ENCODE data around the gene COLEC12.

The COLEC12 gene

DNA sequence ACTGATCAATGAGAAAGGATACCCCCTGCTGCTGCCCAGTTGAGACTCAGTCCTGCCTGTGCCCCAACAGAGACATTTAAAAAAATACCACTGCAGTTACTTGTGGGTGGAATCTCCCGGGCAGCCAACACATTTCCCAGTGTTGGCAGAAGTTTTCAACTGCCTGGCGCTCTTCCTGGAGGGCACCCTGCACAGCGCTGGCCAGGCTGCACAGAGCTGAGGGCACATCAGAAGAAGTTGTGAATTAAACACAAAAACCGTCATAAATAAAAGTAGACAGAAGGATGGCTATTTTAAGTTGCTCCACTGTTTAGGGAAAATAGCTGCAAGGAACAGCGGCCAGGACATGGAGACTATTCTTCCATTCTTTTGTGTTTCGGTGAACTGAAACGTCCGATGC lies 122.4 kb downstream of the COLEC12 start:
- Histone ChIP-seq H3K27ac (ENCODE audit: insufficient read depth, low read depth, low read length, poor library complexity, severe bottlenecking) (no peak overlapping the region), H3K9me3 (ENCODE audit: control insufficient read depth, low read length) (no peaks in the 10 kb centered on the region), H3K36me3 (ENCODE audit: control insufficient read depth, insufficient read depth, low read length) (no peaks in the 10 kb centered on the region), H3K4me1 (ENCODE audit: control insufficient read depth, insufficient read depth, low read length) (peaks cover 24% of the 10 kb centered on the region), H3K4me3 (ENCODE audit: insufficient read depth, low read depth, low read length) (no peak overlapping the region), H3K27me3 (ENCODE audit: control insufficient read depth, insufficient read depth, low read length, poor library complexity, severe bottlenecking) (no peaks in the 10 kb centered on the region)
- 82 to 83% methylated on average over 8 of the region's 8 CpGs for WGBS, 2 experiments

DNA sequence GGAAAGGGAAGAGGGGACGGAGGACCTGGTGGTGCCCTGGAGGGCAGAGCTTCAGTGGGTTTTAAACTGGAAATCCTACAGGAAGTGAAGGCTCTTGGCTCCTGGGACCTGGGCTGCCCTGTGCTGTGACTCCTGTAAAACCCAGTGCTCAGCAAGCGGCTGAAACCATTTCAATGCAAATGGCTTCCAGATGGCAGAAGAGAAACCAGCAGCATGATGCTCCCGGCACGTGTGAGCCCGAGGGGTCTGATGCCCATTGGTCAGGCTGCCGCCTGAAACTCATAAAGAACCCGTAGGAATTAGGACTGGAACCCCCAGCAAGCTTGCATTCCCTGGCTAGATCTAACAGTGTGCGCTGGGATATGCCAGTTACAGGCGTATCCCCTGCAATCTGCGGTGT lies 123.4 kb downstream of the COLEC12 start:
- 56 to 58% methylated on average over 10 of the region's 10 CpGs for WGBS, 2 experiments
- H3K27me3 ChIP-seq (ENCODE audit: control insufficient read depth, insufficient read depth, low read length, poor library complexity, severe bottlenecking), result no peaks in the 10 kb centered on the region
- H3K27ac ChIP-seq (ENCODE audit: insufficient read depth, low read depth, low read length, poor library complexity, severe bottlenecking), result no peak overlapping the region
- peaks cover 26% of the 10 kb centered on the region for H3K4me1 ChIP-seq (ENCODE audit: control insufficient read depth, insufficient read depth, low read length)
- no peak overlapping the region for H3K4me3 ChIP-seq (ENCODE audit: insufficient read depth, low read depth, low read length)
- no peaks in the 10 kb centered on the region for H3K36me3 ChIP-seq (ENCODE audit: control insufficient read depth, insufficient read depth, low read length)
- no peaks in the 10 kb centered on the region for H3K9me3 ChIP-seq (ENCODE audit: control insufficient read depth, low read length)

DNA sequence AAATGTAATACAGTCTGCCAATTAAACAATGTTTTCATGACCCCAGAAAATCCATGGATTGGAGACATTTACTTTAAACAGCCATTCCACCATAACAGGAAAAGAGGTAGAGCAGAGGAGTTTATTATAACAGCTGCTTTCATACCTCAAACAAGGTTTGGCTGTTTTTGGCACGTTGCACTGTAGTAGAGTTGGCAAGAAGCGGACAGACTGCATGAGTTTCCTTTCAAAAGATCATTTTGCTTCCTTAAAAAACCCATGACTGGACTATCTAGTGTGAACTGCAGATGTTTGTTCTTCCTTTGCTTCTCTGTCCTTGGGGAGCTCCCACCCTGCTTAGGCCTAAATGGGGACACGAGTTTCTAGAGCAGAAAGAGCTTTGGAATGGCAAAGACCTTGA lies 124.2 kb downstream of the COLEC12 start:
- H3K9me3 ChIP-seq (ENCODE audit: control insufficient read depth, low read length), result no peaks in the 10 kb centered on the region
- no peaks in the 10 kb centered on the region for H3K27me3 ChIP-seq (ENCODE audit: control insufficient read depth, insufficient read depth, low read length, poor library complexity, severe bottlenecking)
- no peak overlapping the region for H3K4me3 ChIP-seq (ENCODE audit: insufficient read depth, low read depth, low read length)
- WGBS, 2 experiments, result 93 to 96% methylated on average over 3 of the region's 3 CpGs
- no peak overlapping the region for H3K27ac ChIP-seq (ENCODE audit: insufficient read depth, low read depth, low read length, poor library complexity, severe bottlenecking)
- peaks cover 29% of the 10 kb centered on the region for H3K4me1 ChIP-seq (ENCODE audit: control insufficient read depth, insufficient read depth, low read length)
- no peaks in the 10 kb centered on the region for H3K36me3 ChIP-seq (ENCODE audit: control insufficient read depth, insufficient read depth, low read length)

DNA sequence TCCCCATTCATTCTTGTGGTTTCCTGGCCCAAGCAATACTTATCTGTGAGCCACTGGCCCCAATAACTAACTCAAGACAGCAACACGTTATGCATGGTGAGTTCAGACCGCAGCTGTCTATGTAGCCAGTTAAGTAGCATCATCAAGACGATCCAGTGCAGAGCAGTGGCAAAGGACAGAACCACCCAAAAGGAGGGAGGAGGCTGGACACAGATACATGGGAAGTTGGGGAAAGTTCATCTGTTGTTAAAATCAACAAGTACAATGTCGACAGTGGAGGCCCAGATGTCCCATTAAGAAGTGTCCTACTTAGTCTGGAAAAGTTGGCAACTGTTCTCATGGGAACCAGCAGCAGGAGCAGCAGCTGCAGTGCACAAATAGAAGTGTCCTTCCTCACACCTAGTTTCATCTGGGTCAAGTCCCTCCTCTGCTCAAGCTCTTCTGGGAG lies 125.8 kb downstream of the COLEC12 start:
- H3K27ac ChIP-seq (ENCODE audit: insufficient read depth, low read depth, low read length, poor library complexity, severe bottlenecking), result no peak overlapping the region
- WGBS, 2 experiments, result 95 to 97% methylated on average over 4 of the region's 4 CpGs

DNA sequence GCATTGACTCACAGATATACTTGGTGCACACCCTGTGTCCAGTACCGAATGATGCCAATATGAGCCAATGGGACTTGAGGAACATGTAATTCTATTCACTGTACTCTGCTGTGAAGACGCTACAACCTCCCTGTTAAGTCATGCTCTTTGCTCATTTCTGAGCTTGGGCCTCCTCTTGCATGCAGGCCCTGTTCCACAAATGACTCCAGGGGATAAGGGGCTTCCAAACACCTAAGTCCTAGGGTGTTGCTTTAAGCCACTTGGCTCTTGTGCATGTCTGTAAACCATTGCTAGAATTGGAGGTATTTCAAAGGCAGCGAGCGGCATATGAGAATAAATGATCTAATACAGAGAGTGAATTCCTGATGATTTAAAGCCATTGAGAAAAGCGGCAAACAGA lies 126.7 kb downstream of the COLEC12 start:
- Histone ChIP-seq H3K36me3 (ENCODE audit: control insufficient read depth, insufficient read depth, low read length) (no peaks in the 10 kb centered on the region), H3K4me1 (ENCODE audit: control insufficient read depth, insufficient read depth, low read length) (peaks cover 19% of the 10 kb centered on the region), H3K27ac (ENCODE audit: insufficient read depth, low read depth, low read length, poor library complexity, severe bottlenecking) (no peak overlapping the region), H3K9me3 (ENCODE audit: control insufficient read depth, low read length) (no peaks in the 10 kb centered on the region), H3K4me3 (ENCODE audit: insufficient read depth, low read depth, low read length) (no peak overlapping the region), H3K27me3 (ENCODE audit: control insufficient read depth, insufficient read depth, low read length, poor library complexity, severe bottlenecking) (no peaks in the 10 kb centered on the region)
- WGBS, 2 experiments, result 92 to 97% methylated on average over 5 of the region's 5 CpGs

More for the DNA sequence above, 125.8 kb downstream of the COLEC12 start:
- no peaks in the 10 kb centered on the region for H3K27me3 ChIP-seq (ENCODE audit: control insufficient read depth, insufficient read depth, low read length, poor library complexity, severe bottlenecking)
- no peaks in the 10 kb centered on the region for H3K9me3 ChIP-seq (ENCODE audit: control insufficient read depth, low read length)
- H3K4me3 ChIP-seq (ENCODE audit: insufficient read depth, low read depth, low read length), result no peak overlapping the region
- no peaks in the 10 kb centered on the region for H3K36me3 ChIP-seq (ENCODE audit: control insufficient read depth, insufficient read depth, low read length)
- peaks cover 23% of the 10 kb centered on the region for H3K4me1 ChIP-seq (ENCODE audit: control insufficient read depth, insufficient read depth, low read length)

DNA sequence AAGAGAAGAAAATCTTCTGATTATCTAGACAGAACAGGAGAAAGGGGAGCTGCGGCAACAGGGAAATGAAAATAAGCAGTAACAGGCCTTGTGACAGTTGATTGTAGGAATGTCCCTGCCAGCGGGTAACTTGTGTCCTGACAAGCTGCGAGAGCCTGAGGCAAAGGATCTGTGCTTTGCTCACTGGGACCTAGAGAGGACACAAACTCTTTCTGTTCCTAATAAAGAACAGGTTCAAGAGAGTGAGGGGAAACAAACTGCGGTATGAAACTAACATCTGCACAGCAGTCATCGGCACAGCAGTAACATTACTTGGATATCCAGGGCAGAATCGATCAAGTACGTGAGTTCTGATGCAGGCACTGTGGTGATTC lies 128.9 kb downstream of the COLEC12 start:
- WGBS, 2 experiments, result 83 to 85% methylated on average over 7 of the region's 7 CpGs
- no peak overlapping the region for H3K27ac ChIP-seq (ENCODE audit: insufficient read depth, low read depth, low read length, poor library complexity, severe bottlenecking)
- no peaks in the 10 kb centered on the region for H3K36me3 ChIP-seq (ENCODE audit: control insufficient read depth, insufficient read depth, low read length)
- no peaks in the 10 kb centered on the region for H3K9me3 ChIP-seq (ENCODE audit: control insufficient read depth, low read length)
- no peaks in the 10 kb centered on the region for H3K27me3 ChIP-seq (ENCODE audit: control insufficient read depth, insufficient read depth, low read length, poor library complexity, severe bottlenecking)
- H3K4me3 ChIP-seq (ENCODE audit: insufficient read depth, low read depth, low read length), result no peak overlapping the region
- peaks cover 10% of the 10 kb centered on the region for H3K4me1 ChIP-seq (ENCODE audit: control insufficient read depth, insufficient read depth, low read length)

DNA sequence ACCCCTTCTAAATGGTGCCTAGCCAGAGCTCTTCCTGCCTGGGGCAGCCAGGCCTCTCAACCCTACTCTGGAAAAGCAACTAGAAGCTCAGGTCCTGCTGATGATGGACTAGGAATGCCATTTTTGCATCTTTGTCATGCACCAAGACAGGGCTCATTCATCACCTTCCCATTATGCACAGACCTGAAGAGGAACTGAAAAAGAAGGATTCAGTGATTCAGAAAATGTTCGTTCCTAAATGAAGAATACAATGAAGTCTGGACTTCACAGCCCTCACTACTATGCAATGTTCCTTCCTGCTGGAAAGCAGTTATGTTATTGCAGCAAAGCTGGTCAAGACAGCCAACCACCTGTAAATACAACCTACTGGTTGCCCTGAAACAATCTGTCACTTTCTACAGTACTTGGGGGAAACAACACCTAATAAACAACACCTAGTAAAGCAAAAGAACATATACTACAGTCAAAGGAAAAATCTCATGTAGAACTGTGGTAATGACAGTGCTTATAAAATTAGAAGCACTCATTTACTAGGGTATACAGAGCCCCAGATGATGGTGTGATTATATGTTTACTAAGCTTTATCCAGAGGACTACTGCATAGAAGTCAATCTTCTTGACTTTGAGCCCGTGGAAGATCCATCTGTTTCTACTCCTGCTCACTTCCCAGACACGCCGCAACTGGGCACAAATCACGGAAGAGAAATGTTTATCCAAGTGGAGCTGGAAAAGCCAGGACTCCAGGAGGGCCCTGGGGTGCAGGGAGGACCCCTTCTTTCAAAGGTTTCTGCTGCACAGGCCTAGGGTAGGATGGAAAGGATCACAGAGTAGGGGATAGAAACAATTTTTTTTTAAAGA lies 129.5 kb downstream of the COLEC12 start:
- H3K4me3 ChIP-seq (ENCODE audit: insufficient read depth, low read depth, low read length), result no peak overlapping the region
- H3K36me3 ChIP-seq (ENCODE audit: control insufficient read depth, insufficient read depth, low read length), result no peaks in the 10 kb centered on the region
- H3K27ac ChIP-seq (ENCODE audit: insufficient read depth, low read depth, low read length, poor library complexity, severe bottlenecking), result no peak overlapping the region
- no peaks in the 10 kb centered on the region for H3K27me3 ChIP-seq (ENCODE audit: control insufficient read depth, insufficient read depth, low read length, poor library complexity, severe bottlenecking)
- 93 to 95% methylated on average over 5 of the region's 5 CpGs for WGBS, 2 experiments
- H3K9me3 ChIP-seq (ENCODE audit: control insufficient read depth, low read length), result no peaks in the 10 kb centered on the region
- H3K4me1 ChIP-seq (ENCODE audit: control insufficient read depth, insufficient read depth, low read length), result peaks cover 15% of the 10 kb centered on the region

DNA sequence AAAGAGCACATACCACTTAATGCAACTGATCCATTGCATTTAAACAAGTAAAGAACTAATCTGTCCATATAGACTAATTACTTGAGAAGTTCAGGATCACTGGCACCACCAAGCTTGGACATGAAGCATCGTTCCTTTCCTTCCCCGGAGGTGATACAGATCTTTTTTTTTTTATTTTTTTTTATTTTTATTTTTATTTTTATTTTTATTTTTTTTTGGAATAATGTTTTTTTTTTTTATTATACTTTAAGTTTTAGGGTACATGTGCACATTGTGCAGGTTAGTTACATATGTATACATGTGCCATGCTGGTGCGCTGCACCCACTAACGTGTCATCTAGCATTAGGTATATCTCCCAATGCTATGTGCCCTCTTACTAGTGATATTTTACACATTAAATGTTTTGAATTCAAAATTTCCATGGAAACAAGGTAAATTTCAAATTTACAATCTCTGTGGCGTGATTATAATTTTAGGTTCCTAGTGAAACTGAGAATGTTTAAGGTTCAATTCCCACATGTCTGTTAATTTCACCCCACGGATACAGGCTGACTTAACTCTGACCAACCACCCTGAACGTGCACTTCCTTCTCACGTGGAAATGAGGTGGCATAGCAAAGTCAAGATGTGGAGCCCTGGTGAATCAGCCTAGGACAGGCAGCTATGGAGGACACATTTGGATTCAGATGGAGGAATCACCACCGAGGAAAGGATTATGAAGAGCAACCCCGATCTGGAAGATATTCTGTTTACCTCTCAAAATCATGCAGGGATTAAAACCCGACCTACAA lies 131.1 kb downstream of the COLEC12 start:
- 93 to 97% methylated on average over 6 to 9 of the region's 11 CpGs for WGBS, 2 experiments
- H3K27me3 ChIP-seq (ENCODE audit: control insufficient read depth, insufficient read depth, low read length, poor library complexity, severe bottlenecking), result no peaks in the 10 kb centered on the region

DNA sequence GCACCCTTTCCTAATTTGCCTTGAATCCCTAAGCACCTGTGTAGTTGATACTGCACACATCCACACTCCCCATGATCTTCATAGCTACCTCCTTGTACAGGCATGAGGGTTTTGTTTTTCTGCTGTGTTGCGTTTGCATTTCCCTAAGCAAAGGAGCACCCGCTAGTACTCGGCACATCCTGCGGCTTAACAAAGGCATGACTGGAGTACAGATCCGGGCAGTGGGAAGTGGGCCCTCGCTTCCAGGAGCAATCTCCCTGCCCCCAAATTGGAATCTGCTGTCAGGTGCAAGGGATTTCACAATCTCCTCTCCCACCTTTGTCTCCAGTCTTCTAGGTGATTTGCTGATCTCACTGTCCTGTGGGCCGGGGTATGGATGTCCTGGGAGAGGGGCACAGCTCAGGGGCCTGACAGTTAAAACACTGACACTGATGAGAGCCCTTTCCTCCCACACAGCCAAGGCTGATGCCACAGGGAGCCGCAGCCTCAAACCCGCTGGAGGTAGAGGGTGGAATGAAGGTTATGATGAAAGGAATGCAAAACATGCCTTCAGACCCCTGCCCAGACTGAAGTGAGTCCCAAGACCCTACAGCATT lies 133.9 kb downstream of the COLEC12 start:
- H3K27ac ChIP-seq (ENCODE audit: insufficient read depth, low read depth, low read length, poor library complexity, severe bottlenecking), result no peak overlapping the region
- H3K27me3 ChIP-seq (ENCODE audit: control insufficient read depth, insufficient read depth, low read length, poor library complexity, severe bottlenecking), result no peaks in the 10 kb centered on the region
- WGBS, 2 experiments, result 52 to 55% methylated on average over 9 of the region's 9 CpGs
- no peaks in the 10 kb centered on the region for H3K36me3 ChIP-seq (ENCODE audit: control insufficient read depth, insufficient read depth, low read length)
- no peak overlapping the region for H3K4me3 ChIP-seq (ENCODE audit: insufficient read depth, low read depth, low read length)
- peaks cover 36% of the 10 kb centered on the region for H3K4me1 ChIP-seq (ENCODE audit: control insufficient read depth, insufficient read depth, low read length)
- H3K9me3 ChIP-seq (ENCODE audit: control insufficient read depth, low read length), result no peaks in the 10 kb centered on the region

More for the DNA sequence above, 131.1 kb downstream of the COLEC12 start:
- H3K4me1 ChIP-seq (ENCODE audit: control insufficient read depth, insufficient read depth, low read length), result peaks cover 21% of the 10 kb centered on the region
- H3K36me3 ChIP-seq (ENCODE audit: control insufficient read depth, insufficient read depth, low read length), result no peaks in the 10 kb centered on the region
- no peaks in the 10 kb centered on the region for H3K9me3 ChIP-seq (ENCODE audit: control insufficient read depth, low read length)
- no peak overlapping the region for H3K27ac ChIP-seq (ENCODE audit: insufficient read depth, low read depth, low read length, poor library complexity, severe bottlenecking)
- H3K4me3 ChIP-seq (ENCODE audit: insufficient read depth, low read depth, low read length), result no peak overlapping the region

DNA sequence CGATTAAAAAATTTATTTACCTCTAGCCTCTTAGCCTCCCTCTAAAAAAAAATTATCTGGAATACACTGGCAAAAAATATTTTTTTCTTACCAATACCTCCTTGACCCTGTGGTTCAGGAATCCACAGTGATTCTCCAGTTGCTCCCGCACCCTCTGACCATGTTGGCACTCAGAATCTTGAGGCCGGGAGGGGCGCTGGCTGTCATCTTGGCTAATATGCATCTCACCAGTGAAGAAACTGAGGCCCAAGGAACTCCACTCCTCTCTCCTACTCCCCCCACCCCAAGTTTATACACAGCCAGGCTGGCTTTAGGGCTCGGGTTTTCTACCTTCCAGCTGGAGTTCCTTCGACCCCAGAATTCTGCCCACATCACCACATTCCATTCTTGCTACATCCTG lies 134.8 kb downstream of the COLEC12 start:
- no peak overlapping the region for H3K27ac ChIP-seq (ENCODE audit: insufficient read depth, low read depth, low read length, poor library complexity, severe bottlenecking)
- WGBS, 2 experiments, result 91 to 96% methylated on average over 6 of the region's 6 CpGs
- no peaks in the 10 kb centered on the region for H3K36me3 ChIP-seq (ENCODE audit: control insufficient read depth, insufficient read depth, low read length)
- peaks cover 41% of the 10 kb centered on the region for H3K4me1 ChIP-seq (ENCODE audit: control insufficient read depth, insufficient read depth, low read length)
- H3K4me3 ChIP-seq (ENCODE audit: insufficient read depth, low read depth, low read length), result no peak overlapping the region
- no peaks in the 10 kb centered on the region for H3K9me3 ChIP-seq (ENCODE audit: control insufficient read depth, low read length)
- H3K27me3 ChIP-seq (ENCODE audit: control insufficient read depth, insufficient read depth, low read length, poor library complexity, severe bottlenecking), result no peaks in the 10 kb centered on the region

Measured in ectodermal cell (in vitro differentiated cells).